Progenitor cell of endocrine pancreas (in vitro differentiated cells): Measurements from ENCODE around the gene DMAC2L. TPM values are rescaled to one million over a fixed set of nuclear protein-coding genes. Genes with fewer than 3 reads are reported as not detected.

Experiments
- DNase-seq: peaks from one replicate; pipeline ENCODE4 v3.0.0; 2021; ENCODE audit warnings: low spot score; ENCODE audit not compliant: unreplicated experiment
- H3K27ac Mint-ChIP-seq: 2 replicates; pipeline ENCODE4 v1.8.0; 2021; ENCODE audit warnings: mild to moderate bottlenecking, moderate library complexity, mixed read lengths
- H3K27me3 Mint-ChIP-seq: 2 replicates; pipeline ENCODE4 v1.8.0; 2021; ENCODE audit warnings: mixed read lengths
- H3K36me3 Mint-ChIP-seq: 2 replicates; pipeline ENCODE4 v1.8.0; 2022; ENCODE audit warnings: mixed read lengths; ENCODE audit not compliant: insufficient read depth
- H3K4me1 Mint-ChIP-seq: 2 replicates; pipeline ENCODE4 v1.8.0; 2021; ENCODE audit warnings: low read depth, mixed read lengths
- H3K4me3 Mint-ChIP-seq: 2 replicates; pipeline ENCODE4 v1.8.0; 2021; ENCODE audit warnings: low read depth, mild to moderate bottlenecking, moderate library complexity, mixed read lengths
- H3K9me3 Mint-ChIP-seq: 2 replicates; pipeline ENCODE4 v1.8.0; 2021; ENCODE audit warnings: low read depth, mixed read lengths
- CTCF ChIP-seq: fragments of 200-600 bp; sonication (generic); IDR thresholded peaks from one replicate; pipeline ENCODE4 v1.5.0; 2021; ENCODE audit warnings: antibody characterized with exemption, mild to moderate bottlenecking; ENCODE audit not compliant: unreplicated experiment
- total RNA-seq: library from RNA; stranded (reverse); gene quantifications from 2 replicates; pipeline ENCODE4 v1.2.1, GENCODE V29; 2021

The DMAC2L gene
- total RNA-seq, 1 donor from 2014 or later, result 19.6 TPM

DNA sequence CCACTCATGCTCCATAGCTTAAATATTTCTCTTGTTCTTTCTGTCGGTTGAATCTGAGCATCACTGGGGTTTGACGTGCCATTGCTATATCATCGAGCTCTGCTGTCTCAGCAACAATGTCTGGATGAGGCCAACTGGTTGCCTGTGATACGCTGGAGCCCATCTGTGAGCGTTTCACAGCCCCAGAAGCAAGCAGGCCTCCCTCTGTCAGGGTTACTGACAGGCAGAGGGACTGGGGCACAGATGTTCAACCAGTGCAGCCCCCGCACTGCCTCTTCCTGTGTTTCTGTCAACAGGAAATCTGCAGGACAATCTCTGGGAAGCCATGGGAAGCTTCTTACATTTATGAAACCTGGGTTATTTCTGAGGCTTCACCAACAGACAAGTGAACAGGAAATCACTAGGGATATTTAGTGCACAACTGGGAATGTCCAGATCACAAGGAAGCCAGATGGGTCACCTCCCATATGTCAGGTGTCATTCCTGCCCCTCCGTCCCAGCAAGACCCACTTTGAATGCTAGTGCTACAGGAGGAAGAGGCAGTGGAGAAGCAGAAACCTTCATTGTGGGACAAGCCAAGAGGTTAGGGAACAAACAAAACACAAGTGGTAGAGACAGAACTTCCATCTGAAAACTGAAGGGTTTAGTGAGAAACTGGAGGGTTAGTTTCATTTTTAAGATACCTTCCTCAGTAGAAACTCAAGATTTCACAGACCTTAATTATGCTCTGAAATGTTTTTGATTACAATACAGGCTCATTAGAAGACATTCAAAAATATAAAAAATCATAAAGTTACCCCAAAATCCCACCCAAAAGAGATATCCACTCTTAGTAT is 24.1 kb downstream of the DMAC2L start:
- peak overlapping the region; percentile 88 for H3K27ac Mint-ChIP-seq
- no peak overlapping the region for H3K4me3 Mint-ChIP-seq
- DNase-seq, result no peak
- H3K9me3 Mint-ChIP-seq, result no peaks in the 10 kb centered on the region
- H3K4me1 Mint-ChIP-seq, result peaks cover 21% of the 10 kb centered on the region
- TF ChIP-seq CTCF, result no peak
- no peaks in the 10 kb centered on the region for H3K36me3 Mint-ChIP-seq
- no peaks in the 10 kb centered on the region for H3K27me3 Mint-ChIP-seq

GRCh38 chr14:50338587-50338986 is 26.5 kb downstream of the DMAC2L start:
- TF ChIP-seq CTCF, result no peak
- peaks cover 25% of the 10 kb centered on the region for H3K4me1 Mint-ChIP-seq

DNA sequence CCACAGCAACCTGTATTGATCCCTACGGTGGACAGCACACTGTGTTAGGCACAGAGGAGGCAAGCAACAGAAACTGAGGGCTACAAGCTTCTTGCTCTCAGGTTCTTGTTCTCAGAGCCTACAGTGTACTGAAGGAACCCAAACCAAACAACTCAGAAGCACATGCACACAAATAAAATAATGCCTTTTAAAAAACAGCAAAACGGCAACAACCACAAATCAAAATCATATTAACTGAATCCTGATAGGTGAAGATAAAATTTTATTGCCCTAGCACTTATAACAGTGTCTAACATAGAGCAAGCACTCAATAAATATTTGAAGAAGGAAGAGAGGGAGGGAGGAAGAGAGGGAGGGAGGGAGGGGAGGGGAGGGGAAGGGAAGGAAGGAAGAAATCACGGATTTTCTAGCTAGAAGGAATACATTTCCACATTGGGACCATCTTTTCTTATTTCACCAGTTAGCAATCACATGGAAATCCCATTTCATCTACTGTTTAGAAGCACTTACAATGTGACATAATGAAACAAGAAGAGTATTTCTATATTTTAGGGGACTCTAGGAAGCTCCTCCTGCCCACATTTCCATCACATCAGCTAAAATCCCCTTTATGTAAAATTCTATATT is 27.2 kb downstream of the DMAC2L start:
- TF ChIP-seq CTCF, result no peak
- no peak overlapping the region for H3K4me3 Mint-ChIP-seq
- no peak overlapping the region for H3K27ac Mint-ChIP-seq
- no peaks in the 10 kb centered on the region for H3K36me3 Mint-ChIP-seq
- H3K9me3 Mint-ChIP-seq, result no peaks in the 10 kb centered on the region
- no peak for DNase-seq
- peaks cover 2% of the 10 kb centered on the region for H3K27me3 Mint-ChIP-seq
- peaks cover 25% of the 10 kb centered on the region for H3K4me1 Mint-ChIP-seq

More at GRCh38 chr14:50338587-50338986, 26.5 kb downstream of the DMAC2L start:
- no peak overlapping the region for H3K27ac Mint-ChIP-seq
- DNase-seq, result no peak
- H3K9me3 Mint-ChIP-seq, result no peaks in the 10 kb centered on the region
- H3K27me3 Mint-ChIP-seq, result peaks cover 2% of the 10 kb centered on the region
- H3K4me3 Mint-ChIP-seq, result no peak overlapping the region
- H3K36me3 Mint-ChIP-seq, result no peaks in the 10 kb centered on the region

- H3K27ac Mint-ChIP-seq, result no peak overlapping the region
- H3K4me1 Mint-ChIP-seq, result peaks cover 25% of the 10 kb centered on the region
- H3K36me3 Mint-ChIP-seq, result no peaks in the 10 kb centered on the region
- peaks cover 2% of the 10 kb centered on the region for H3K27me3 Mint-ChIP-seq
- no peaks in the 10 kb centered on the region for H3K9me3 Mint-ChIP-seq
- TF ChIP-seq CTCF, result no peak
- no peak overlapping the region for H3K4me3 Mint-ChIP-seq
- no peak for DNase-seq
Observed at GRCh38 chr14:50340045-50340444, 27.9 kb downstream of the DMAC2L start.

DNA sequence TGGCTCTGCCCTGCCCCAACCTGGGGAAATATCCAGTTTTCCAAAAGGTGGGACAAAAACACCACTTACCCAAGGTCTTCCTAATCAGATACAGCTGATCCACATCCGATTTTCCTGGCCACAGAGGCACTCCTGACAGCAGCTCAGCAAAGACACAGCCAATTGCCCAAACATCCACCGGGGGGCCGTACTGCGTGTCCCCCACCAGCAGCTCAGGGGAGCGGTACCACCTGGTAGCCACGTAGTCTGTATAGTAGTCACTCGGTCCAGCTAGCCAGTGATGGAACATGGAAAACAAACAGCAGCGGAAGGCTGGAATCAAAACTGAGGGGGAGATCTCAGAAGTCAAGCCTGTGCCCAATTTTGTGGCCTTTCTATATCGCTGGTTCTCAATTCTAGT is 28.8 kb downstream of the DMAC2L start:
- Mint-ChIP-seq H3K27ac (no peak overlapping the region), H3K4me3 (no peak overlapping the region), H3K27me3 (peaks cover 2% of the 10 kb centered on the region), H3K4me1 (peaks cover 18% of the 10 kb centered on the region), H3K36me3 (no peaks in the 10 kb centered on the region), H3K9me3 (no peaks in the 10 kb centered on the region)
- DNase-seq, result no peak
- TF ChIP-seq CTCF, result peak; percentile 22
